Measurements from ENCODE around the gene GUCY2F.

The GUCY2F gene

GRCh38 chrX:109362101-109362500 lies 119.8 kb downstream of the GUCY2F start:
- H3K27ac ChIP-seq (ENCODE audit: low read depth, low read length, poor library complexity, severe bottlenecking) = no peak overlapping the region
- no peak overlapping the region for H3K9ac ChIP-seq (ENCODE audit: low read length)
- H3K79me2 ChIP-seq (ENCODE audit: insufficient read depth, low read length) = no peaks in the 10 kb centered on the region
- H3K27me3 ChIP-seq (ENCODE audit: insufficient read depth, low read length) = no peaks in the 10 kb centered on the region
- H2AFZ ChIP-seq (ENCODE audit: low read length) = no peak overlapping the region
- H3K4me2 ChIP-seq (ENCODE audit: low read length) = no peak overlapping the region
- H3K9me3 ChIP-seq (ENCODE audit: low read length) = no peaks in the 10 kb centered on the region
- H3K4me1 ChIP-seq (ENCODE audit: insufficient read depth, low read length, severe bottlenecking) = no peaks in the 10 kb centered on the region
- H3K36me3 ChIP-seq (ENCODE audit: insufficient read depth, low read length) = no peaks in the 10 kb centered on the region
- H4K20me1 ChIP-seq (ENCODE audit: insufficient read depth, low read length) = no peaks in the 10 kb centered on the region
- no peaks in the 10 kb centered on the region for H3K9me2 ChIP-seq (ENCODE audit: low read depth, low read length)
- no peak for TF ChIP-seq CTCF (IDR thresholded peaks at IDR 0.05; ENCODE audit: low read length)
- no peak for TF ChIP-seq EZH2 (IDR thresholded peaks at IDR 0.05; ENCODE audit: borderline replicate concordance, low read length)
- H3F3A ChIP-seq (ENCODE audit: insufficient read depth, low read length) = no peaks in the 10 kb centered on the region
- no peak overlapping the region for H3K4me3 ChIP-seq (ENCODE audit: low read depth, low read length, poor library complexity, severe bottlenecking)

- no peaks in the 10 kb centered on the region for H4K20me1 ChIP-seq (ENCODE audit: insufficient read depth, low read length)
- H3K36me3 ChIP-seq (ENCODE audit: insufficient read depth, low read length) = no peaks in the 10 kb centered on the region
- TF ChIP-seq EZH2 (IDR thresholded peaks at IDR 0.05; ENCODE audit: borderline replicate concordance, low read length) = no peak
- TF ChIP-seq CTCF (IDR thresholded peaks at IDR 0.05; ENCODE audit: low read length) = no peak
- H3K79me2 ChIP-seq (ENCODE audit: insufficient read depth, low read length) = no peaks in the 10 kb centered on the region
- H3F3A ChIP-seq (ENCODE audit: insufficient read depth, low read length) = no peaks in the 10 kb centered on the region
- H3K4me3 ChIP-seq (ENCODE audit: low read depth, low read length, poor library complexity, severe bottlenecking) = no peak overlapping the region
- no peak overlapping the region for H3K27ac ChIP-seq (ENCODE audit: low read depth, low read length, poor library complexity, severe bottlenecking)
- H3K9me3 ChIP-seq (ENCODE audit: low read length) = no peaks in the 10 kb centered on the region
- no peaks in the 10 kb centered on the region for H3K4me1 ChIP-seq (ENCODE audit: insufficient read depth, low read length, severe bottlenecking)
- no peaks in the 10 kb centered on the region for H3K9me2 ChIP-seq (ENCODE audit: low read depth, low read length)
- no peaks in the 10 kb centered on the region for H3K27me3 ChIP-seq (ENCODE audit: insufficient read depth, low read length)
- no peak overlapping the region for H3K4me2 ChIP-seq (ENCODE audit: low read length)
- no peak overlapping the region for H3K9ac ChIP-seq (ENCODE audit: low read length)
- no peak overlapping the region for H2AFZ ChIP-seq (ENCODE audit: low read length)
Observed at GRCh38 chrX:109360301-109360700, 121.6 kb downstream of the GUCY2F start.

GRCh38 chrX:109357706-109358105 lies 124.2 kb downstream of the GUCY2F start:
- Histone ChIP-seq H3K9ac (ENCODE audit: low read length) (no peak overlapping the region), H2AFZ (ENCODE audit: low read length) (no peak overlapping the region), H3K4me1 (ENCODE audit: insufficient read depth, low read length, severe bottlenecking) (no peaks in the 10 kb centered on the region), H4K20me1 (ENCODE audit: insufficient read depth, low read length) (no peaks in the 10 kb centered on the region), H3K79me2 (ENCODE audit: insufficient read depth, low read length) (no peaks in the 10 kb centered on the region), H3K9me3 (ENCODE audit: low read length) (no peaks in the 10 kb centered on the region), H3F3A (ENCODE audit: insufficient read depth, low read length) (no peaks in the 10 kb centered on the region), H3K36me3 (ENCODE audit: insufficient read depth, low read length) (no peaks in the 10 kb centered on the region), H3K4me2 (ENCODE audit: low read length) (no peak overlapping the region), H3K27ac (ENCODE audit: low read depth, low read length, poor library complexity, severe bottlenecking) (no peak overlapping the region), H3K9me2 (ENCODE audit: low read depth, low read length) (no peaks in the 10 kb centered on the region), H3K4me3 (ENCODE audit: low read depth, low read length, poor library complexity, severe bottlenecking) (no peak overlapping the region), H3K27me3 (ENCODE audit: insufficient read depth, low read length) (no peaks in the 10 kb centered on the region)
- TF ChIP-seq EZH2 (IDR thresholded peaks at IDR 0.05; ENCODE audit: borderline replicate concordance, low read length) = no peak
- no peak for TF ChIP-seq CTCF (IDR thresholded peaks at IDR 0.05; ENCODE audit: low read length)

Measured in OCI-LY1 (cell line).